Naive thymus-derived CD4-positive, alpha-beta T cell (primary cell): ENCODE measurements around the gene HACD4. TPM values are rescaled to one million over a fixed set of nuclear protein-coding genes. Genes with fewer than 3 reads are reported as not detected.
A peak's percentile ranks its signal among the peaks of the same experiment; 100 is the strongest.

Experiments used
- ATAC-seq: fragments of 150-1000 bp; cut with Tn5 transposase; 2 replicates; pipeline ENCODE4 v1.10.0; 2021; ENCODE audit warnings: mild to moderate bottlenecking, moderate library complexity
- CTCF ChIA-PET: fragments of 350-600 bp; sonication (Branson Sonifier 250); formaldehyde crosslinking; loops from one replicate; lab custom pipeline; 2021; ENCODE audit warnings: antibody characterized with exemption; lab: Charles Lee
- POLR2A ChIA-PET: fragments of 350-600 bp; sonication (Branson Sonifier 250); formaldehyde crosslinking; loops from one replicate; lab custom pipeline; 2021; ENCODE audit warnings: antibody characterized with exemption, inconsistent platforms; lab: Charles Lee
- DNase-seq, 9 donors: peaks; one replicate each; pipeline versions ENCODE4 v3.0.0 to v3.0.0-alpha.2; 2020 to 2022; ENCODE audit warnings: mixed read lengths in 1 of 9
- H3K27ac ChIP-seq: one replicate; pipeline ENCODE4 v1.7.0; 2013; ENCODE audit warnings: mild to moderate bottlenecking, low read depth, low read length, moderate library complexity
- H3K27me3 ChIP-seq, 2 donors: one replicate each; pipeline ENCODE4 v1.7.0; 2013; ENCODE audit warnings: low read length in 2 of 2, mild to moderate bottlenecking in 2 of 2, moderate library complexity in 2 of 2; ENCODE audit not compliant: control insufficient read depth in 2 of 2, insufficient read depth in 2 of 2
- H3K36me3 ChIP-seq, 3 experiments: 1 replicate in 2 of 3; 2 replicates in 1 of 3; pipeline ENCODE4 v1.7.0; 2013; ENCODE audit warnings: low read length in 3 of 3, mild to moderate bottlenecking in 3 of 3, moderate library complexity in 1 of 3; ENCODE audit not compliant: insufficient read depth in 3 of 3, control insufficient read depth in 2 of 3
- H3K4me1 ChIP-seq, 2 donors: one replicate each; pipeline ENCODE4 v1.7.0; 2013; ENCODE audit warnings: low read length in 2 of 2, mild to moderate bottlenecking in 2 of 2, moderate library complexity in 1 of 2; ENCODE audit not compliant: control insufficient read depth in 2 of 2, insufficient read depth in 2 of 2
- H3K4me3 ChIP-seq: 2 replicates; pipeline ENCODE4 v1.7.0; 2013; ENCODE audit warnings: mild to moderate bottlenecking, low read length
- H3K9me3 ChIP-seq, 3 experiments: 1 replicate in 2 of 3; 2 replicates in 1 of 3; pipeline ENCODE4 v1.7.0; 2013; ENCODE audit warnings: low read length in 3 of 3; ENCODE audit not compliant: control insufficient read depth in 2 of 3
- H3K27ac Mint-ChIP-seq, 9 donors: one replicate each; pipeline ENCODE4 v1.8.0; 2020 to 2022; ENCODE audit warnings: mixed read lengths in 9 of 9, mild to moderate bottlenecking in 8 of 9, moderate library complexity in 5 of 9, inconsistent platforms in 2 of 9
- H3K27me3 Mint-ChIP-seq, 5 donors: one replicate each; pipeline ENCODE4 v1.8.0; 2021 to 2022; ENCODE audit warnings: mixed read lengths in 5 of 5, mild to moderate bottlenecking in 1 of 5
- H3K36me3 Mint-ChIP-seq, 5 donors: one replicate each; pipeline ENCODE4 v1.8.0; 2020 to 2022; ENCODE audit warnings: mixed read lengths in 5 of 5, mild to moderate bottlenecking in 3 of 5, inconsistent platforms in 1 of 5
- H3K4me1 Mint-ChIP-seq, 7 donors: one replicate each; pipeline ENCODE4 v1.8.0; 2020 to 2022; ENCODE audit warnings: mixed read lengths in 7 of 7, mild to moderate bottlenecking in 3 of 7, inconsistent platforms in 1 of 7
- H3K4me3 Mint-ChIP-seq, 10 donors: one replicate each; pipeline ENCODE4 v1.8.0; 2020 to 2022; ENCODE audit warnings: mild to moderate bottlenecking in 10 of 10, mixed read lengths in 10 of 10, moderate library complexity in 6 of 10, inconsistent platforms in 2 of 10
- H3K9me3 Mint-ChIP-seq, 11 donors: one replicate each; pipeline ENCODE4 v1.8.0; 2020 to 2022; ENCODE audit warnings: mixed read lengths in 11 of 11, mild to moderate bottlenecking in 4 of 11, inconsistent platforms in 1 of 11, moderate library complexity in 1 of 11
- intact Hi-C, 2 donors: fragments of 100-400 bp; cut with micrococcal nuclease; formaldehyde crosslinking; loops; one replicate each; pipeline ENCODE4 v1.15.1; 2023
- polyA plus RNA-seq, 2 donors: library from polyadenylated mRNA; unstranded; fragments of 300-500 nt; fragmentation: Illumina TruSeq; gene quantifications; one replicate each; pipeline ENCODE4 v1.2.3, GENCODE V29; 2021
- total RNA-seq, 6 experiments: library from RNA in 5 of 6; stranded (reverse) in 5 of 6; gene quantifications; 1 replicate in 5 of 6; 2 replicates in 1 of 6; pipeline ENCODE4 v1.2.3 and lab custom pipeline; 2021 to 2026

The HACD4 gene
- total and polyA plus RNA-seq, 7 experiments from 2014 or later: 7.6 to 15.2 (median 13.4) TPM

- intact Hi-C loops: no loop called here
- CTCF ChIA-PET: no interaction called here
- no peaks in the 10 kb centered on the region for H3K27me3 ChIP-seq
- H3K4me1 Mint-ChIP-seq: peaks cover 9 to 15% (median 13%) of the 10 kb centered on the region in 7 donors
- no peaks in the 10 kb centered on the region for H3K36me3 ChIP-seq
- no peak overlapping the region for H3K27ac ChIP-seq
- H3K9me3 ChIP-seq: no peaks in the 10 kb centered on the region
- DNase-seq (no peak), ATAC-seq (no peak)
- no peaks in the 10 kb centered on the region for H3K4me1 ChIP-seq
- no peak overlapping the region for H3K4me3 ChIP-seq
- peaks cover 0 to 2% (median 0%) of the 10 kb centered on the region in 11 donors for H3K9me3 Mint-ChIP-seq
- no peak overlapping the region for H3K27ac Mint-ChIP-seq
- peaks cover 0 to 4% (median 0%) of the 10 kb centered on the region in 5 donors for H3K27me3 Mint-ChIP-seq
- H3K4me3 Mint-ChIP-seq: no peak overlapping the region
- POLR2A ChIA-PET: no interaction called here
- H3K36me3 Mint-ChIP-seq: peaks cover 0 to 3% (median 0%) of the 10 kb centered on the region in 5 donors
These were observed 12.4 kb upstream of the HACD4 start for GRCh38 chr9:21043841-21044240.

DNA sequence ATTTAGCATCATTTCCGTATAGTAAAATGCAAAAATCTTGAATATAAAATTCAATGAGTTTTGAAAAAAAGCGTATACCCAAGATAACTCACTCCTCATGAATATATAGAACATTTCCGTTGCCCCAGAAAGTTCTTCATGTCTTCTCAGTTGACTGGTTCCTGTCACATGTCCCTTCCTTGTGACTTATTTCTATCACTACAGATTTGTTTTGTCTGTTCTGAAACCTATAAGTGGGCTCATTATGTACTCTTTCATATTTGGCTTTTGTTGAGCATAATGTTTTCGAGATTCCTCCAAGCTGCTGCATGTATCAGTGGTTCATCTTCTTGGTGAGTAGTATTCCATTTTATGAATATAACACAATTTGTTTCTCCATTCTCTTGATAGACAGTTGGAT is 11.0 kb upstream of the HACD4 start:
- Mint-ChIP-seq H3K36me3 (peaks cover 0 to 3% (median 0%) of the 10 kb centered on the region in 5 donors), H3K27ac (no peak overlapping the region), H3K9me3 (peaks cover 0 to 2% (median 0%) of the 10 kb centered on the region in 11 donors), H3K4me1 (peaks cover 7 to 17% (median 12%) of the 10 kb centered on the region in 7 donors), H3K4me3 (no peak overlapping the region), H3K27me3 (peaks cover 0 to 2% (median 0%) of the 10 kb centered on the region in 5 donors)
- ChIA-PET POLR2A (interaction anchor here (1.0 kb wide), 2 partner anchors 11 to 12 kb away, joined by 3 to 4 read pairs; partner anchors contain the start of gene HACD4), CTCF (no interaction called here)
- DNase-seq: no peak
- no peaks in the 10 kb centered on the region for H3K27me3 ChIP-seq
- no peaks in the 10 kb centered on the region for H3K9me3 ChIP-seq
- H3K27ac ChIP-seq: no peak overlapping the region
- H3K4me3 ChIP-seq: no peak overlapping the region
- no peaks in the 10 kb centered on the region for H3K36me3 ChIP-seq
- ATAC-seq: no peak
- no peaks in the 10 kb centered on the region for H3K4me1 ChIP-seq
- intact Hi-C loops: no loop called here

- Histone ChIP-seq H3K9me3 (no peaks in the 10 kb centered on the region), H3K4me1 (no peaks in the 10 kb centered on the region), H3K4me3 (no peak overlapping the region), H3K36me3 (no peaks in the 10 kb centered on the region), H3K27ac (no peak overlapping the region), H3K27me3 (no peaks in the 10 kb centered on the region)
- H3K9me3 Mint-ChIP-seq: peaks cover 0 to 5% (median 0%) of the 10 kb centered on the region in 11 donors
- H3K27ac Mint-ChIP-seq: peak overlapping the region in 8 of 9 donors; percentile 5 to 86 (median 62)
- POLR2A ChIA-PET: interaction anchor here (1.5 kb wide), 1 partner anchor 8 kb away, joined by 5 read pairs; the partner anchor contains the start of gene HACD4
- ATAC-seq: no peak
- no peak for DNase-seq
- H3K4me3 Mint-ChIP-seq: peak overlapping the region in 6 of 10 donors; percentile 2 to 71 (median 24)
- intact Hi-C loops: loop anchor here in 1 of 2 donors (10.0 kb wide), 1 partner anchor 295 kb away; the partner anchor contains the start of gene KLHL9
- no peaks in the 10 kb centered on the region for H3K27me3 Mint-ChIP-seq
- CTCF ChIA-PET: no interaction called here
- peaks cover 0 to 6% (median 3%) of the 10 kb centered on the region in 5 donors for H3K36me3 Mint-ChIP-seq
- H3K4me1 Mint-ChIP-seq: peaks cover 6 to 21% (median 12%) of the 10 kb centered on the region in 7 donors
These were observed 7.9 kb upstream of the HACD4 start for GRCh38 chr9:21039302-21039701.

DNA sequence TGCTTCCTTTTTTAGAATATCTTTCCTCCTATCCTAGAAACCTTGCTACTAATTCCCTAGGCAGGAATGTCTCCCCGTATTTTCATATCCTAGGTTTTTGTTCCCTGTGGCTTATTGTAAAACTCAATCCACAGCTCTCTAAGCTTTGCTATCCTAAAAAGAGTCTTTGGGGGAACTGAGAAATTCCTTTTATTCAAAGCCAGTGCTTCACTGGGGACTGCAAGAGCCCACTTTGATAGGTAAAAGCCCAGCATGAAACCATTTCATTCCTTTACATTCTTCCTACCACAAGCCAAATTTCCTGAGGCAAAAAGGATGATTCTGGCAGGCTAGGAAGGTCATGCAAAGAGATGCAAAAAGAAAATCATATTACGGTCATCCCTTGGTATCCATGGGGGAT is 5.8 kb upstream of the HACD4 start:
- Mint-ChIP-seq H3K4me3 (no peak overlapping the region), H3K4me1 (peaks cover 15 to 38% (median 28%) of the 10 kb centered on the region in 7 donors), H3K27ac (no peak overlapping the region), H3K36me3 (peaks cover 0 to 11% (median 0%) of the 10 kb centered on the region in 5 donors), H3K9me3 (peaks cover 0 to 11% (median 0%) of the 10 kb centered on the region in 11 donors), H3K27me3 (no peaks in the 10 kb centered on the region)
- no peak overlapping the region for H3K27ac ChIP-seq
- DNase-seq: no peak
- intact Hi-C loops: loop anchor here in 1 of 2 donors (10.0 kb wide), 1 partner anchor 298 kb away; the partner anchor contains the start of gene KLHL9
- ChIA-PET POLR2A (no interaction called here), CTCF (interaction anchor here (0.7 kb wide), 1 partner anchor 598 kb away, joined by 3 read pairs; no protein-coding TSS in a partner anchor)
- H3K4me1 ChIP-seq: peaks cover under 1 to 6% of the 10 kb centered on the region in 2 donors
- H3K36me3 ChIP-seq: no peaks in the 10 kb centered on the region
- no peak overlapping the region for H3K4me3 ChIP-seq
- H3K27me3 ChIP-seq: no peaks in the 10 kb centered on the region
- H3K9me3 ChIP-seq: no peaks in the 10 kb centered on the region
- no peak for ATAC-seq

DNA sequence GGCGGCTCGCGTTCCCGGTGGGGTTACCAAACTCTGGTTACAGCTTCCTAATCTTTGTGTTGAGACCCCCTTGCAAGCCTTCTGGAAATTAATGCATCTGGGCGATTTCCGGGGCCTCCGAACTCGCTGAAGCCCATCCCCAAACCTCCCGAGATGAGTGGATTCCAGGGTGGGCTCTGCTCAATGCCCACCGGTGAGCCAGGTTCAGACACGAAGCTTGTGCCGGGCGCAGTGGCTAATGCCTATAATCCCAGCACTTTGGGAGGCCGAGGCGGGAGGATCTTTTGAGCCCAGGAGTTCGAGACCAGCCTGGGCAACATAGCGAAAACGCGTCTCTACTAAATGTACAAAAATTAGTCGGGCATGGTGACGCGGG is 356 bp upstream of the HACD4 start:
- Mint-ChIP-seq H3K4me1 (peaks cover 12 to 37% (median 25%) of the 10 kb centered on the region in 7 donors), H3K9me3 (peaks cover 0 to 8% (median 0%) of the 10 kb centered on the region in 11 donors), H3K27ac (peak overlapping the region in 5 of 9 donors; percentile 75 to 88 (median 82)), H3K4me3 (peak overlapping the region in 5 of 10 donors; percentile 60 to 86 (median 80)), H3K36me3 (peaks cover 3 to 12% (median 9%) of the 10 kb centered on the region in 5 donors), H3K27me3 (no peaks in the 10 kb centered on the region)
- Histone ChIP-seq H3K9me3 (no peaks in the 10 kb centered on the region), H3K27ac (peak overlapping the region; percentile 78), H3K27me3 (no peaks in the 10 kb centered on the region), H3K4me1 (peaks cover 12 to 16% of the 10 kb centered on the region in 2 donors), H3K4me3 (peak overlapping the region; percentile 62), H3K36me3 (peaks cover 0 to 3% (median 0%) of the 10 kb centered on the region in 3 experiments)
- ATAC-seq: no peak
- ChIA-PET POLR2A (interaction anchor here (0.6 to 2.4 kb wide), 5 partner anchors 8 to 67 kb away, joined by 3 to 9 read pairs (median 4); no protein-coding TSS in a partner anchor), CTCF (interaction anchor here (0.6 to 1.4 kb wide), 2 partner anchors 21 to 79 kb away, joined by 3 read pairs; no protein-coding TSS in a partner anchor)
- intact Hi-C loops: loop anchor here (1.0 to 10.0 kb wide), 13 partner anchors 11 to 1979 kb away; partner anchors contain the start of genes FOCAD (in 2 of the 2), DENND4C (in 1 of the 2) and KLHL9 (in 1 of the 2)
- DNase-seq: peak in 1 of 9 donors; percentile 11

DNA sequence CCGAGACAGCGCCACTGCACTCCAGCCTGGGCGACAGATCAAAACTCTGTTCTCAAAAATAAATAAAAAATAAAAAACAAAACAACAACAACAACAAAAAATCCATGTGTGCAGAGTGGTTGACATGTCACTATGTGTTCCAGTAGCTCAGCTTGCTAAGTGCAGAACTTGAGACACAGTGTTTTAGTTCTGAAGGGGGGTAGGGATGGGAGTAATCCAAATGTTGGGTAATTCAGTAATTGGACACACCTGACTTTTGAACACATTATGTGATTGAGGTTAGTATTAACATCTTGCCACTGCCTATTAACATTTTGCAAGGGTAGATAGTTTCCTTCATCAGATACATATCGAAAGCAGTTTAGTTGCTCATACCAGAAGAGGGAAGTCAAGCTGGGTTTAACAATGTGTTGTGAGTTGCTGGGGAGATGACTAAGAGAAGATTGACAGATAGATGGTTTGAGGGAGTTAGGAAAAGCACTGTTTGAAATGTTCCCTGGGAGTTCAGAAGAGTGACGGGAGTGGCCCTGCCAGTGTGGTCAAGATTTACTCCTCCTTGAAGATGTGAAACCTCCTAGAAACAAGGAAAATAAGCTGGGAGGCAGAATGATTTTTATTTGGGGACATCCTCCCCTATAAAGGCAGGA is 928 bp downstream of the HACD4 start:
- peak; percentile 65 for ATAC-seq
- H3K4me3 ChIP-seq: peak overlapping the region; percentile 62
- H3K4me1 Mint-ChIP-seq: peaks cover 16 to 49% (median 37%) of the 10 kb centered on the region in 7 donors
- peak in 8 of 9 donors; percentile 7 to 44 (median 29) for DNase-seq
- intact Hi-C loops: loop anchor here (1.0 to 10.0 kb wide), 13 partner anchors 10 to 1978 kb away; partner anchors contain the start of genes FOCAD (in 2 of the 2), DENND4C (in 1 of the 2) and KLHL9 (in 1 of the 2)
- H3K36me3 Mint-ChIP-seq: peaks cover 16 to 24% (median 20%) of the 10 kb centered on the region in 5 donors
- H3K9me3 ChIP-seq: no peaks in the 10 kb centered on the region
- no peak overlapping the region for H3K27ac Mint-ChIP-seq
- H3K27ac ChIP-seq: peak overlapping the region; percentile 78
- H3K4me1 ChIP-seq: peaks cover 12 to 16% of the 10 kb centered on the region in 2 donors
- H3K4me3 Mint-ChIP-seq: no peak overlapping the region
- H3K36me3 ChIP-seq: peaks cover 0 to 11% (median 0%) of the 10 kb centered on the region in 3 experiments
- H3K27me3 Mint-ChIP-seq: no peaks in the 10 kb centered on the region
- no peaks in the 10 kb centered on the region for H3K27me3 ChIP-seq
- ChIA-PET CTCF (no interaction called here), POLR2A (interaction anchor here (0.8 to 2.4 kb wide), 9 partner anchors 9 to 409 kb away, joined by 3 to 9 read pairs (median 3); partner anchors contain the start of gene MLLT3)
- peaks cover 0 to 8% (median 0%) of the 10 kb centered on the region in 11 donors for H3K9me3 Mint-ChIP-seq
